H1 (cell line): Measurements from ENCODE around the gene ADAMTS14. TPM values are rescaled to one million over a fixed set of nuclear protein-coding genes. Genes with fewer than 3 reads are reported as not detected.

Experiments used
- CTCF ChIA-PET: fragments of 300-600 bp; sonication (Branson Sonifier 250); formaldehyde crosslinking; loops from one replicate; lab custom pipeline; 2021; ENCODE audit not compliant: partially characterized antibody; lab: Charles Lee
- POLR2A ChIA-PET: fragments of 300-600 bp; sonication (Branson Sonifier 250); formaldehyde crosslinking; loops from one replicate; lab custom pipeline; 2021; ENCODE audit warnings: inconsistent platforms; ENCODE audit not compliant: partially characterized antibody; lab: Charles Lee
- DNase-seq, 2 experiments: peaks; one replicate each; pipeline versions ENCODE4 v3.0.0 to v3.0.0-alpha.2; 2010 to 2022; ENCODE audit warnings: low spot score in 2 of 2, low read depth in 1 of 2, mixed read lengths in 1 of 2
- FAIRE-seq: peaks from 2 replicates; lab custom pipeline; 2011; peaks lifted over from hg19 to GRCh38; lab: Jason Lieb, UNC
- H2AFZ ChIP-seq: 2 replicates; pipeline ENCODE4 v1.8.1; 2012; ENCODE audit warnings: low read length, inconsistent platforms
- H2AK5ac ChIP-seq: 2 replicates; pipeline ENCODE4 v1.6.1; 2013; ENCODE audit warnings: low read depth, low read length
- H2BK120ac ChIP-seq: replicated peaks from 2 replicates; pipeline ENCODE3; 2013; ENCODE audit warnings: low read depth, low read length, inconsistent platforms
- H2BK12ac ChIP-seq: 2 replicates; pipeline ENCODE4 v1.6.1; 2013; ENCODE audit warnings: low read depth, low read length
- H2BK15ac ChIP-seq: 2 replicates; pipeline ENCODE4 v1.6.1; 2013; ENCODE audit warnings: low read length
- H2BK20ac ChIP-seq: 2 replicates; pipeline ENCODE4 v1.6.1; 2013; ENCODE audit warnings: low read length
- H2BK5ac ChIP-seq: 2 replicates; pipeline ENCODE4 v1.6.1; 2013; ENCODE audit warnings: low read depth, low read length
- H3K14ac ChIP-seq: 2 replicates; pipeline ENCODE4 v1.6.1; 2013; ENCODE audit warnings: inconsistent platforms; ENCODE audit not compliant: insufficient read length
- H3K18ac ChIP-seq: 2 replicates; pipeline ENCODE4 v1.6.1; 2013; ENCODE audit warnings: low read length; ENCODE audit errors: extremely low read depth
- H3K23ac ChIP-seq: 2 replicates; pipeline ENCODE4 v1.6.1; 2013; ENCODE audit warnings: inconsistent platforms; ENCODE audit not compliant: insufficient read length
- H3K23me2 ChIP-seq: 2 replicates; pipeline ENCODE4 v1.6.1; 2013; ENCODE audit warnings: low read depth, low read length
- H3K27ac ChIP-seq: 2 replicates; pipeline ENCODE4 v1.6.1; 2011; ENCODE audit warnings: low read depth, low read length, inconsistent platforms
- H3K27me3 ChIP-seq, 4 experiments: replicated peaks in 1 of 4; 1 replicate in 1 of 4; 2 replicates in 3 of 4; pipeline versions ENCODE4 v1.6.1 to v1.8.1; 2011 to 2013; ENCODE audit warnings: low read length in 3 of 4, mild to moderate bottlenecking in 3 of 4, inconsistent platforms in 2 of 4, mixed read lengths in 2 of 4, moderate library complexity in 1 of 4; ENCODE audit not compliant: control insufficient read depth in 3 of 4, insufficient read depth in 3 of 4; ENCODE audit errors: extremely low read depth in 1 of 4
- H3K36me3 ChIP-seq, 4 experiments: 2 replicates each; pipeline versions ENCODE4 v1.6.1 to v1.8.1; 2011 to 2013; ENCODE audit warnings: mild to moderate bottlenecking in 4 of 4, low read length in 3 of 4, moderate library complexity in 2 of 4, control low read depth in 1 of 4, inconsistent platforms in 1 of 4; ENCODE audit not compliant: insufficient read depth in 4 of 4, control insufficient read depth in 2 of 4
- H3K4ac ChIP-seq: replicated peaks from 2 replicates; pipeline ENCODE3; 2013; ENCODE audit warnings: low read length, low read depth, mixed read lengths, inconsistent platforms; ENCODE audit not compliant: insufficient read length
- H3K4me1 ChIP-seq, 4 experiments: replicated peaks in 1 of 4; 1 replicate in 1 of 4; 2 replicates in 3 of 4; pipeline versions ENCODE4 v1.6.1 to v1.8.1; 2011 to 2013; ENCODE audit warnings: low read length in 3 of 4, inconsistent platforms in 2 of 4, mixed read lengths in 1 of 4; ENCODE audit not compliant: insufficient read depth in 4 of 4, control insufficient read depth in 3 of 4
- H3K4me2 ChIP-seq, 2 experiments: 2 replicates each; pipeline versions ENCODE4 v1.6.1 to v1.8.1; 2011 to 2013; ENCODE audit warnings: low read depth in 2 of 2, low read length in 2 of 2, control low read depth in 1 of 2, inconsistent platforms in 1 of 2, mild to moderate bottlenecking in 1 of 2; ENCODE audit not compliant: insufficient read depth in 1 of 2
- H3K4me3 ChIP-seq, 4 experiments: fragments of 200-600, 300-600 bp in 1 of 4; sonication (generic), shearing (Covaris generic), sonication (Bioruptor Twin) in 1 of 4; 2 replicates each; pipeline versions ENCODE4 v1.5.1 to v1.8.1; 2011 to 2016; ENCODE audit warnings: low read length in 4 of 4, low read depth in 3 of 4, control low read depth in 2 of 4, inconsistent platforms in 2 of 4, mild to moderate bottlenecking in 2 of 4, mixed read lengths in 1 of 4, moderate library complexity in 1 of 4; ENCODE audit not compliant: insufficient read depth in 2 of 4; ENCODE audit errors: extremely low read depth in 1 of 4
- H3K56ac ChIP-seq: replicated peaks from 2 replicates; pipeline ENCODE3; 2013; ENCODE audit warnings: low read depth, mild to moderate bottlenecking, mixed read lengths, low read length, inconsistent platforms; ENCODE audit not compliant: insufficient read length
- H3K79me1 ChIP-seq: 2 replicates; pipeline ENCODE4 v1.6.1; 2013; ENCODE audit warnings: low read depth, low read length, control low read depth
- H3K79me2 ChIP-seq, 2 experiments: 2 replicates each; pipeline versions ENCODE4 v1.6.1 to v1.8.1; 2012 to 2013; ENCODE audit warnings: low read length in 2 of 2, mild to moderate bottlenecking in 2 of 2, inconsistent platforms in 1 of 2; ENCODE audit not compliant: insufficient read depth in 2 of 2, control insufficient read depth in 1 of 2
- H3K9ac ChIP-seq, 4 experiments: replicated peaks in 1 of 4; 1 replicate in 1 of 4; 2 replicates in 3 of 4; pipeline versions ENCODE4 v1.6.1 to v1.8.1; 2011 to 2013; ENCODE audit warnings: low read depth in 3 of 4, low read length in 3 of 4, control low read depth in 2 of 4, mild to moderate bottlenecking in 2 of 4, moderate library complexity in 2 of 4, inconsistent platforms in 1 of 4; ENCODE audit errors: extremely low read depth in 1 of 4
- H3K9me3 ChIP-seq, 2 experiments: 2 replicates each; pipeline versions ENCODE4 v1.6.1 to v1.8.1; 2012 to 2013; ENCODE audit warnings: mild to moderate bottlenecking in 2 of 2, moderate library complexity in 2 of 2, control low read depth in 1 of 2, inconsistent platforms in 1 of 2, low read depth in 1 of 2, low read length in 1 of 2, mixed read lengths in 1 of 2; ENCODE audit not compliant: insufficient read depth in 2 of 2
- H4K20me1 ChIP-seq, 2 experiments: replicated peaks in 1 of 2; 2 replicates each; pipeline versions ENCODE3 to v1.8.1; 2011 to 2013; ENCODE audit warnings: inconsistent platforms in 2 of 2, low read length in 2 of 2, mild to moderate bottlenecking in 1 of 2; ENCODE audit not compliant: insufficient read depth in 2 of 2, control insufficient read depth in 1 of 2
- H4K5ac ChIP-seq: 2 replicates; pipeline ENCODE4 v1.6.1; 2013; ENCODE audit warnings: low read length, low read depth, mixed read lengths, inconsistent platforms; ENCODE audit not compliant: insufficient read length
- H4K8ac ChIP-seq: 2 replicates; pipeline ENCODE4 v1.8.0; 2013; ENCODE audit warnings: mild to moderate bottlenecking, moderate library complexity, low read length, inconsistent platforms; ENCODE audit not compliant: insufficient read depth; ENCODE audit errors: extremely low read depth
- H4K91ac ChIP-seq: replicated peaks from 2 replicates; pipeline ENCODE3; 2013; ENCODE audit warnings: low read length, mixed read lengths, inconsistent platforms; ENCODE audit not compliant: insufficient read length
- ASH2L ChIP-seq: fragments of 200-600, 300-600 bp; sonication (generic); IDR thresholded peaks from one replicate; pipeline ENCODE4 v1.7.1; 2017; ENCODE audit warnings: low read length
- BRCA1 ChIP-seq: IDR thresholded peaks from 2 replicates; pipeline ENCODE4 v1.6.1; 2012; ENCODE audit warnings: low read depth, low read length, improper control_type of control experiment
- CHD1 ChIP-seq: IDR thresholded peaks from 2 replicates; pipeline ENCODE4 v1.6.1; 2012; ENCODE audit warnings: low read depth, low read length, improper control_type of control experiment
- HDAC2 ChIP-seq, 2 experiments: fragments of 300-600 bp in 1 of 2; sonication (generic) in 1 of 2; IDR thresholded peaks; 2 replicates each; pipeline ENCODE4 v1.6.1; 2011 to 2012; ENCODE audit warnings: low read depth in 2 of 2, low read length in 2 of 2, mild to moderate bottlenecking in 2 of 2, moderate library complexity in 2 of 2, borderline replicate concordance in 1 of 2, inconsistent platforms in 1 of 2
- KDM5A ChIP-seq: fragments of 200-600 bp; IDR thresholded peaks from 2 replicates; pipeline ENCODE4 v1.7.1; 2012; ENCODE audit warnings: mild to moderate bottlenecking, low read length, inconsistent platforms, mixed read lengths
- RAD21 ChIP-seq, 2 experiments: IDR thresholded peaks in 1 of 2; conservative IDR thresholded peaks in 1 of 2; 2 replicates each; pipeline ENCODE4 v1.6.1; 2011; ENCODE audit warnings: low read depth in 2 of 2, low read length in 2 of 2, improper control_type of control experiment in 1 of 2, inconsistent platforms in 1 of 2, mild to moderate bottlenecking in 1 of 2, moderate library complexity in 1 of 2
- RBBP5 ChIP-seq: IDR thresholded peaks from 2 replicates; pipeline ENCODE4 v1.7.1; 2012; ENCODE audit warnings: low read depth, mild to moderate bottlenecking, inconsistent platforms, low read length, moderate library complexity, borderline replicate concordance
- RXRA ChIP-seq: IDR thresholded peaks from 2 replicates; pipeline ENCODE4 v1.6.1; 2011; ENCODE audit warnings: low read depth, mild to moderate bottlenecking, low read length, moderate library complexity; ENCODE audit not compliant: insufficient read depth
- SRF ChIP-seq: IDR thresholded peaks from 2 replicates; pipeline ENCODE4 v1.6.1; 2011; ENCODE audit warnings: mild to moderate bottlenecking, low read depth, low read length, moderate library complexity
- SUZ12 ChIP-seq: fragments of 200-600 bp; sonication (generic); IDR thresholded peaks from 2 replicates; pipeline ENCODE4 v1.6.1; 2012; ENCODE audit warnings: mild to moderate bottlenecking, inconsistent platforms, low read length, moderate library complexity, mixed read lengths
- TAF1 ChIP-seq: IDR thresholded peaks from 2 replicates; pipeline ENCODE4 v1.6.1; 2011; ENCODE audit warnings: mild to moderate bottlenecking, low read depth, low read length
- TAF7 ChIP-seq: optimal IDR thresholded peaks from 2 replicates; pipeline ENCODE3; 2011; ENCODE audit warnings: low read depth, mild to moderate bottlenecking, inconsistent platforms, low read length, moderate library complexity, borderline replicate concordance
- WGBS, 2 experiments: shearing (Covaris generic) in 1 of 2; methylation state at CpG; one replicate each; pipeline versions ENCODE4 v1.1.6 to v1.1.7; 2013 to 2015; ENCODE audit warnings: low lambda C conversion rate in 2 of 2, mixed read lengths in 2 of 2, inconsistent platforms in 1 of 2, low coverage in 1 of 2, missing lambda C conversion rate in 1 of 2; ENCODE audit not compliant: insufficient replicate concordance in 2 of 2, insufficient coverage in 1 of 2, insufficient read length in 1 of 2; ENCODE audit errors: extremely low coverage in 1 of 2, missing lambda C conversion rate in 1 of 2; 5-methylcytosine and 5-hydroxymethylcytosine counted together
- polyA plus RNA-seq, 7 experiments: library from polyadenylated mRNA; depleted of rRNA in 3 of 7; stranded (reverse) in 5 of 7; unstranded in 2 of 7; fragments of >200 nt in 5 of 7; fragments of 200-250 nt in 2 of 7; gene quantifications; 1 replicate in 5 of 7; 2 replicates in 1 of 7; 4 replicates in 1 of 7; pipeline versions ENCODE4 v1.2.1 to v1.2.3, GENCODE V29; 2011 to 2013; ENCODE audit warnings: missing spikeins in 2 of 7, mixed read lengths in 2 of 7
- total RNA-seq: library from RNA; stranded (reverse); fragmentation: NEBNext Ultra II Directional; extraction: Animal tissue kit (Norgen Biotek cat#: 25700); gene quantifications from 2 replicates; pipeline ENCODE4 v1.2.1, GENCODE V29; 2021

ADAMTS14 gene
- total and polyA plus RNA-seq, 2 of the 8 experiments (the other 6 are each of a cell fraction or from before 2014, with no cell fraction given) = 2.0 to 2.3 TPM

GRCh38 chr10:70744617-70745143 lies 72.4 kb downstream of the ADAMTS14 start:
- H3K23me2 ChIP-seq = no peaks in the 10 kb centered on the region
- no peaks in the 10 kb centered on the region for H3K4me1 ChIP-seq
- no peaks in the 10 kb centered on the region; a peak in 1 of 8 replicates for H3K36me3 ChIP-seq
- H2BK120ac ChIP-seq = no peak overlapping the region
- H3K18ac ChIP-seq = no peak overlapping the region
- no peak overlapping the region for H3K4me2 ChIP-seq
- H4K91ac ChIP-seq = no peak overlapping the region
- H3K9me3 ChIP-seq = no peaks in the 10 kb centered on the region
- H2AK5ac ChIP-seq = no peak overlapping the region
- H2BK5ac ChIP-seq = no peak overlapping the region
- H4K5ac ChIP-seq = no peak overlapping the region
- no peak overlapping the region for H3K14ac ChIP-seq
- DNase-seq = no peak
- no peak overlapping the region for H4K8ac ChIP-seq
- no peak overlapping the region for H2BK20ac ChIP-seq
- TF ChIP-seq SUZ12 = no peak
- no peak for TF ChIP-seq SRF
- TF ChIP-seq ASH2L = no peak
- TF ChIP-seq RAD21 (IDR thresholded peaks at IDR 0.05 in 1 of 2, conservative IDR thresholded peaks at IDR 0.05 in 1 of 2; ENCODE audit: low read depth in 2 of 2, low read length in 2 of 2) = no peak
- TF ChIP-seq RBBP5 = no peak
- TF ChIP-seq HDAC2 (IDR thresholded peaks at IDR 0.05; ENCODE audit: borderline replicate concordance in 1 of 2, low read depth in 2 of 2, low read length in 2 of 2) = no peak
- TF ChIP-seq BRCA1 = no peak
- no peak for TF ChIP-seq RXRA
- TF ChIP-seq CHD1 = no peak
- no peak for TF ChIP-seq TAF7
- no peak for TF ChIP-seq KDM5A
- TF ChIP-seq TAF1 = no peak
- no peak overlapping the region for H3K56ac ChIP-seq
- no peak overlapping the region for H3K27ac ChIP-seq
- H3K79me2 ChIP-seq = no peaks in the 10 kb centered on the region
- no peak overlapping the region for H2AFZ ChIP-seq
- H3K4me3 ChIP-seq = no peak overlapping the region
- H3K79me1 ChIP-seq = no peaks in the 10 kb centered on the region
- no peak overlapping the region for H2BK12ac ChIP-seq
- FAIRE-seq = no peak
- H3K9ac ChIP-seq = no peak overlapping the region
- no peak overlapping the region for H2BK15ac ChIP-seq
- ChIA-PET CTCF (interaction anchor here (0.6 to 2.4 kb wide), 4 partner anchors 10 to 659 kb away, joined by 3 to 8 read pairs (median 6); no protein-coding TSS in a partner anchor), POLR2A (no interaction called here)
- no peaks in the 10 kb centered on the region for H3K27me3 ChIP-seq
- peaks cover 0 to 2% of the 10 kb centered on the region in 2 experiments for H4K20me1 ChIP-seq
- 69% methylated on average over 6 of the region's 6 CpGs; no CpG with 5 or more reads in 1 of the 2 experiments for WGBS, 2 experiments
- no peak overlapping the region for H3K4ac ChIP-seq
- no peak overlapping the region for H3K23ac ChIP-seq
